ENCODE data around the gene MORC1. TPM values are rescaled to one million over a fixed set of nuclear protein-coding genes. Genes with fewer than 3 reads are reported as not detected.

The MORC1 gene
- total and polyA plus RNA-seq, 7 donors: not detected

GRCh38 chr3:108909799-108910198, 208.1 kb downstream of the MORC1 start:
- Histone ChIP-seq H3K27ac (no peak overlapping the region), H3K36me3 (ENCODE audit: insufficient read depth in 1 of 2, low read depth in 1 of 2) (no peaks in the 10 kb centered on the region), H3K27me3 (ENCODE audit: insufficient read depth in 3 of 3, low read length in 2 of 3) (peaks cover 0 to 2% (median 0%) of the 10 kb centered on the region in 3 donors), H3K9me3 (no peaks in the 10 kb centered on the region), H3K4me1 (no peaks in the 10 kb centered on the region), H3K4me3 (no peak overlapping the region)
- no peak for ATAC-seq
- no peak for TF ChIP-seq CTCF (IDR thresholded peaks at IDR 0.05)
- 92 to 93% (median 92%) methylated on average over 5 of the region's 5 CpGs for WGBS, 3 donors
- DNase-seq: no peak
- intact Hi-C loops (cut with DNase I): loop anchor here in 1 of 2 donors (5.0 kb wide), 1 partner anchor 417 kb away; no protein-coding TSS in a partner anchor

Other genes starting within 250 kb of the MORC1 start
- not detected for gene GUCA1C, start 164.3 kb downstream of the MORC1 start, total RNA-seq
- not detected for gene GUCA1C, start 164.3 kb downstream of the MORC1 start, polyA plus RNA-seq
- not detected for gene C3orf85, start 18.6 kb upstream of the MORC1 start, total RNA-seq
- gene C3orf85, start 18.6 kb upstream of the MORC1 start, polyA plus RNA-seq: under 1 TPM in 1 of 3 donors, not detected in 2; 0.39 TPM
- gene DPPA2, start 198.4 kb upstream of the MORC1 start, total RNA-seq: not detected
- gene DPPA2, start 198.4 kb upstream of the MORC1 start, polyA plus RNA-seq: not detected
- not detected for gene DPPA4, start 219.4 kb upstream of the MORC1 start, total RNA-seq
- gene DPPA4, start 219.4 kb upstream of the MORC1 start, polyA plus RNA-seq: not detected